ENCODE measurements around the gene PITPNM1.

DNA sequence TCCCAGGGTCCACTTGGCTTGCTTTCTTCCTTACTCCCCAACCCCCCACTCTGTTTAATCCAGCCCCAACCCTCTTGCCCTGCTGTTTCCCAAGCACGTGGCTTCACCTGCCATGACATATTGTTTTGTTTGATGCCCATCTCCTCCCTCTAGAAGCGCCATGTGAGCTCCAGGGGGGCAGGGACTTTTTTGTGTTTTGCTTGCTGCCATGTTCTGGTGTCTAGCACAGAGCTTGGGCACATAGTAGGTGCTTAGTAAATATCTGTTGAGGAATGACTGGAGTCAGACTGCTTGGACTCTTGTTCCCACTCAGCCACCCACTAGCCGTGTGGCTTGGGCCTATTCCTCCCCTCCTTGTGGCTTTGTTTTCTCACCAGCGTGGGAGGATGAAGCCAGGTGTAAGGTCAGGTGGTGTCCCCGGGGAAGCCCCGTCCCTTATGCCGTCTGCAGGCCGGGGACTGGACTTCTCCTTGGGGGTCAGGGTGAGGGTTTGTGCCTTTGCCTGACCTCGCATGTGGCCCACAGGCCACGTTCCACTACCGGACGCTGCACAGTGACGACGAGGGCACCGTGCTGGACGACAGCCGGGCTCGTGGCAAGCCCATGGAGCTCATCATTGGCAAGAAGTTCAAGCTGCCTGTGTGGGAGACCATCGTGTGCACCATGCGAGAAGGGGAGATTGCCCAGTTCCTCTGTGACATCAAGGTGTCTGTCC is 18.5 kb downstream of the PITPNM1 start:
- TF ChIP-seq OSR1 (CRISPR knock-in tag; IDR thresholded peaks at IDR 0.05) (no peak), CSDC2 (CRISPR knock-in tag; IDR thresholded peaks at IDR 0.05) (no peak), TOX (CRISPR knock-in tag; IDR thresholded peaks at IDR 0.05; ENCODE audit: borderline replicate concordance) (no peak), SNAI2 (CRISPR knock-in tag; IDR thresholded peaks at IDR 0.05) (no peak), RARB (CRISPR knock-in tag; IDR thresholded peaks at IDR 0.05) (no peak)
- TF ChIP-seq, protein P1, sequence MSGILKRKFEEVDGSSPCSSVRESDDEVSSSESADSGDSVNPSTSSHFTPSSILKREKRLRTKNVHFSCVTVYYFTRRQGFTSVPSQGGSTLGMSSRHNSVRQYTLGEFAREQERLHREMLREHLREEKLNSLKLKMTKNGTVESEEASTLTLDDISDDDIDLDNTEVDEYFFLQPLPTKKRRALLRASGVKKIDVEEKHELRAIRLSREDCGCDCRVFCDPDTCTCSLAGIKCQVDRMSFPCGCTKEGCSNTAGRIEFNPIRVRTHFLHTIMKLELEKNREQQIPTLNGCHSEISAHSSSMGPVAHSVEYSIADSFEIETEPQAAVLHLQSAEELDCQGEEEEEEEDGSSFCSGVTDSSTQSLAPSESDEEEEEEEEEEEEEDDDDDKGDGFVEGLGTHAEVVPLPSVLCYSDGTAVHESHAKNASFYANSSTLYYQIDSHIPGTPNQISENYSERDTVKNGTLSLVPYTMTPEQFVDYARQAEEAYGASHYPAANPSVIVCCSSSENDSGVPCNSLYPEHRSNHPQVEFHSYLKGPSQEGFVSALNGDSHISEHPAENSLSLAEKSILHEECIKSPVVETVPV (CRISPR knock-in tag; IDR thresholded peaks at IDR 0.05): no peak
- TF ChIP-seq, protein P2, sequence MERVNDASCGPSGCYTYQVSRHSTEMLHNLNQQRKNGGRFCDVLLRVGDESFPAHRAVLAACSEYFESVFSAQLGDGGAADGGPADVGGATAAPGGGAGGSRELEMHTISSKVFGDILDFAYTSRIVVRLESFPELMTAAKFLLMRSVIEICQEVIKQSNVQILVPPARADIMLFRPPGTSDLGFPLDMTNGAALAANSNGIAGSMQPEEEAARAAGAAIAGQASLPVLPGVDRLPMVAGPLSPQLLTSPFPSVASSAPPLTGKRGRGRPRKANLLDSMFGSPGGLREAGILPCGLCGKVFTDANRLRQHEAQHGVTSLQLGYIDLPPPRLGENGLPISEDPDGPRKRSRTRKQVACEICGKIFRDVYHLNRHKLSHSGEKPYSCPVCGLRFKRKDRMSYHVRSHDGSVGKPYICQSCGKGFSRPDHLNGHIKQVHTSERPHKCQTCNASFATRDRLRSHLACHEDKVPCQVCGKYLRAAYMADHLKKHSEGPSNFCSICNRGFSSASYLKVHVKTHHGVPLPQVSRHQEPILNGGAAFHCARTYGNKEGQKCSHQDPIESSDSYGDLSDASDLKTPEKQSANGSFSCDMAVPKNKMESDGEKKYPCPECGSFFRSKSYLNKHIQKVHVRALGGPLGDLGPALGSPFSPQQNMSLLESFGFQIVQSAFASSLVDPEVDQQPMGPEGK (CRISPR knock-in tag; IDR thresholded peaks at IDR 0.05; ENCODE audit: borderline replicate concordance): no peak
